D721Med (cell line): ENCODE data around the gene BLOC1S3.

ENCODE experiments used
- DNase-seq: peaks from one replicate; pipeline ENCODE4 v3.0.0; 2011; ENCODE audit warnings: low spot score; ENCODE audit not compliant: insufficient read length
- FAIRE-seq: peaks from 2 replicates; lab custom pipeline; 2011; peaks lifted over from hg19 to GRCh38; lab: Jason Lieb, UNC
- TF ChIP-seq, protein P1 (sequence below): IDR thresholded peaks from 2 replicates; pipeline ENCODE4 v1.5.1; 2012; ENCODE audit warnings: mild to moderate bottlenecking, control low read depth; ENCODE audit not compliant: insufficient read depth; ENCODE audit errors: missing control alignments

Gene BLOC1S3

DNA sequence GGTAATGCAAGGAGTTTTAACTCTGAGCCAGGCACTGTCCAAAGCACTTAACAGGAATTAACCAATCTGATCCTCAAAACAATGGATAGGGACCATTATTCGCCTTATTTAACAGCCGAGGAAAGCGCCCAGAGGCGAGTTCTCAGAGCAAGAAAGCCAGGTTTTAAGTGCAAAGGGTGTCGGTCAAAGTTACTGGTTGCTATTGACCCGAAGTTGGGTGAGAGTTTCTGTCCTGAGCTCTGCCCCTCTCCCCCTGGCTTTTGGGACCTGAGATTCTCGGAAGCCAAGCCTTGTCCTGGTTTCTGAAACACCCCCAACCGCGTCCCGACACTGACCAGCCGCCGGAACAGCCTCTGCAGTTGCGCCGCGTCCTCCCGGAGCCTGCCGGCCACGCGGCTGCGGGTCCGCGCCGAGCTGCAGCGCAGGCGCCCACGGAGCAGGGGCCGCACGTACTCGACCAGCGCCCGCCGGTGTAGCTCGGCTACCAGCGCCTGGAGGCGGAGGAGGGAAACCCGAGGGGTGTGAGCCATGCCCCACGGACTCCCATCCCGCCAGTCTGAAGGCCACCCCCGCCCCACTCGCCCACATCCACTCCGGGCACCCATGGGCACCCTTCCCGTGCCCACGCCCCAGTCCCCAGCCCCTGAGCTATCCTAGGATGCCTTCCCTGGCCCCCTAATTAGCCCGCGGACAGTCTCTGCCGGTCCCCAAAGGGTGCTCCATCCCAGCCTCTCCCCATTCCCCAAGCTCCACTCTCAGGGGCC lies 38.8 kb downstream of the BLOC1S3 start:
- TF ChIP-seq, protein P1, sequence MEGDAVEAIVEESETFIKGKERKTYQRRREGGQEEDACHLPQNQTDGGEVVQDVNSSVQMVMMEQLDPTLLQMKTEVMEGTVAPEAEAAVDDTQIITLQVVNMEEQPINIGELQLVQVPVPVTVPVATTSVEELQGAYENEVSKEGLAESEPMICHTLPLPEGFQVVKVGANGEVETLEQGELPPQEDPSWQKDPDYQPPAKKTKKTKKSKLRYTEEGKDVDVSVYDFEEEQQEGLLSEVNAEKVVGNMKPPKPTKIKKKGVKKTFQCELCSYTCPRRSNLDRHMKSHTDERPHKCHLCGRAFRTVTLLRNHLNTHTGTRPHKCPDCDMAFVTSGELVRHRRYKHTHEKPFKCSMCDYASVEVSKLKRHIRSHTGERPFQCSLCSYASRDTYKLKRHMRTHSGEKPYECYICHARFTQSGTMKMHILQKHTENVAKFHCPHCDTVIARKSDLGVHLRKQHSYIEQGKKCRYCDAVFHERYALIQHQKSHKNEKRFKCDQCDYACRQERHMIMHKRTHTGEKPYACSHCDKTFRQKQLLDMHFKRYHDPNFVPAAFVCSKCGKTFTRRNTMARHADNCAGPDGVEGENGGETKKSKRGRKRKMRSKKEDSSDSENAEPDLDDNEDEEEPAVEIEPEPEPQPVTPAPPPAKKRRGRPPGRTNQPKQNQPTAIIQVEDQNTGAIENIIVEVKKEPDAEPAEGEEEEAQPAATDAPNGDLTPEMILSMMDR, result no peak
- no peak for DNase-seq
- FAIRE-seq, result no peak

DNA sequence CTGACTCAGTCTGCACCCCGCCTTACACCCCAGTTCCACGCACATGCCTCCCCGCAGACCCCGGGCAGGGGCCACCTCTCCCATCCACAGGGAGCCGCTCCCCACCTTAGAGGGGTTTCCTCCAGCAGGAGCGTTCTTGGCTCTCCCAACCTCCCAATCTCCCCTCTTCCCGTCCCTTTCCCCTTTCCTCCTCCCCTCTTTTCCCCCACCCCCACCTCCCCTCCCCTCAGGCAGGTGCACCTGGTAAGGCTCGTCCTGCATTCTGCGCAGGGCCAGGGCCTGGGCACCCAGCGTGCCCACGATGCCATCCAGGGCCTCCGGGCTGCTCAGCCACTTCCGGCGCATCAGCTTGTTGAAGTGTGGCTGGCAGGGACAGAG lies 39.4 kb downstream of the BLOC1S3 start:
- DNase-seq (no peak), FAIRE-seq (no peak)
- TF ChIP-seq, protein P1, result no peak

DNA sequence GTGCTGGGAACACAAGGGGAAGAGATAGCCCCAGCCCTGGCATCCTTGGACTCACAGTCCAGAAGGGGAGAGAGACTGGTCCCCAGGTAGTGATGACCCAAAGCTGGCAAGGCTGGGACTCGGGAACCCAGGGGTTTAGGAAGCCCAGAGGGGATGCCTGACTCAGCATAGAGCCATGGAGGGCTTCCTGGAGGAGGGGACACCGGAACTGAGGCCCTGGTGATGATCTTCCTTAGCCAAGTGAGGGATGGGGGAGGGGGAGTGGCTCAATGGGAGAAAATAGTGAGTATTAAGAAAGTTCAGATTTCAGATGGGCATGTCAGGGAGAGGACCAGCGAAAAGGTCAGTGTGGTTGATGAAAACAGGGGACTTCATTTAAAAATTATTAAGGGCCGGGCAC lies 39.8 kb downstream of the BLOC1S3 start:
- FAIRE-seq (no peak), DNase-seq (no peak)
- TF ChIP-seq, protein P1, result no peak

DNA sequence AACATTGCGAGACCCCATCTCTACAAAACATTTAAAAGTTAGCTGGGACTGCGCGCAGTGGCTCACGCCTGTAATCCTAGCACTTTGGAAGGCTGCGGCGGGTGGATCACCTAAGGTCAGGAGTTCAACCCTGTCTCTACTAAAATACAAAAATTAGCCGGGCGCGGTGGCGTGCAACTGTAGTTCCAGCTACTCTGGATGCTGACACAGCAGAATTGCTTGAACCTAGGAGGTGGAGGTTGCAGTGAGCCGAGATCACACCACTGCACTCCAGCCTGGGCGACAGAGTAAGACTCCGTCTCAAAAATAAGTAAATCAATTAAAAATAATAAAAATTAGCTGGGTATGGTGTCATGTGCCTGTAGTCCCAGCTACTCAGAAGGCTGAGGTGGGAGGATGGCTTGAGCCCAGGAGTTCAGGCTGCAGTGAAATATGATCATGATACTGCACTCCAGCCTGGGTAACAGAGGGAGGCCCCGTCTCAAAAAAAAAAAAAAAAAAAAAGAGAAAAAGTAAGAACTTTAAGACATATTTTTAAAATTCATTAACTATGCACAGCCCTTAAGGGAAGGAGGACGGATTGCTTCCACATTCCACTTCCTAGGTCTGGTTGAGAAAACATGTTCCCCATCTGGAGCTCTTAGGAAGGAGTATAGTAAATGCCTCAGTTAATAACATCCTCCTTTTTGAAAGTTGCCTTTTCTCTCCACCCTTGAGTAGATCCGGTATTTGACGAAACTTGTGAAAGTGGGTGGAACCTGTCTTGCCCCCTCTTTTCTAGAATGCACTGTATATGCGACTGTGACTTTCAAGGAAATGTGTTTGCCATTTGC lies 40.5 kb downstream of the BLOC1S3 start:
- DNase-seq, result no peak
- TF ChIP-seq, protein P1, result no peak
- FAIRE-seq, result no peak

DNA sequence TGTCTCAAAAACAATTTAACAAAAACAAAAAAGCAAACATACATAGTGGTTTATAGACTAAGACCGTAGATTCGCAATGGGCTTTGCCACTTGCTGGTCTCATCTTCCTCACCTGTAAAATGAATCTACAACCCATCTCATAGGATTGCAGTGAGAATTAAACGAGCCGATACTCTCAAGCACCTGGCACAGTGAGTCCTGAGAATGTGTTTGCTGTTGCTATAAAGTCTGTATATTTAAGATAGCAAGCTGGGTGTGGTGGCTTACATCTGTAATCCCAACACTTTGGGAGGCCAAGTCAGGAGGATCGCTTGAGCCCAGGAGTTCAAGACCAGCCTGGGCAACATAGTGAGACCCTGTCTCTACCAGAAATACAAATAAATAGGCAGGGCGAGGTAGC lies 44.1 kb downstream of the BLOC1S3 start:
- TF ChIP-seq, protein P1, result no peak
- no peak for FAIRE-seq
- no peak for DNase-seq

DNA sequence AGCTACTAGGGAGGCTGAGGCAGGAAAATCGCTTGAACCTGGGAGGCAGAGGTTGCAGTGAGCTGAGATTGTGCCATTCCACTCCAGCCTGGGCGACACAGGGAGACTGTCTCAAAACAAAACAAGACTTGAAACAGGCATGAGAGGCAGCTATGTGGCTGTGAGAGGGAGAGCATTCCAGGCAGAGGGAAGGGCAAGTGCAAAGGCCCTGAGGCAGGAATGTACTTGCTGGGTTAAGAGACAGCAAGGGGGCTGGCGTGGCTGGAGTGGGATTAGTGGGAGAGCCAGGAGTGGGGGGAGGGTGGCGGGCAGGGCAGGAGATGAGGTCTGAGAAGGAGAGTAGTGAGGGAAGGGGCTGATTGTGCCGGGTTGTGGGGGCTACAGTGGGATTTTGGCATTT lies 45.3 kb downstream of the BLOC1S3 start:
- no peak for DNase-seq

More for the DNA sequence above, 45.3 kb downstream of the BLOC1S3 start:
- TF ChIP-seq, protein P1, result no peak
- FAIRE-seq, result no peak
